AG09319 (cell line): ENCODE measurements around the gene CCNL2.
A peak's percentile ranks its signal among the peaks of the same experiment; 100 is the strongest.
"Not testable (repeated sequence)": the region's sequence is repeated elsewhere in the genome, so short reads cannot be mapped to it uniquely, and the experiment has no call there.

Experiments used
- DNase-seq: peaks from one replicate; pipeline ENCODE4 v3.0.0-alpha.2; 2010; ENCODE audit warnings: low read depth; ENCODE audit errors: extremely low read depth
- CTCF ChIP-seq: IDR thresholded peaks from 2 replicates; pipeline ENCODE4 v1.5.1; 2011; ENCODE audit warnings: low read depth, mild to moderate bottlenecking, inconsistent platforms, low read length, moderate library complexity

CCNL2 gene

DNA sequence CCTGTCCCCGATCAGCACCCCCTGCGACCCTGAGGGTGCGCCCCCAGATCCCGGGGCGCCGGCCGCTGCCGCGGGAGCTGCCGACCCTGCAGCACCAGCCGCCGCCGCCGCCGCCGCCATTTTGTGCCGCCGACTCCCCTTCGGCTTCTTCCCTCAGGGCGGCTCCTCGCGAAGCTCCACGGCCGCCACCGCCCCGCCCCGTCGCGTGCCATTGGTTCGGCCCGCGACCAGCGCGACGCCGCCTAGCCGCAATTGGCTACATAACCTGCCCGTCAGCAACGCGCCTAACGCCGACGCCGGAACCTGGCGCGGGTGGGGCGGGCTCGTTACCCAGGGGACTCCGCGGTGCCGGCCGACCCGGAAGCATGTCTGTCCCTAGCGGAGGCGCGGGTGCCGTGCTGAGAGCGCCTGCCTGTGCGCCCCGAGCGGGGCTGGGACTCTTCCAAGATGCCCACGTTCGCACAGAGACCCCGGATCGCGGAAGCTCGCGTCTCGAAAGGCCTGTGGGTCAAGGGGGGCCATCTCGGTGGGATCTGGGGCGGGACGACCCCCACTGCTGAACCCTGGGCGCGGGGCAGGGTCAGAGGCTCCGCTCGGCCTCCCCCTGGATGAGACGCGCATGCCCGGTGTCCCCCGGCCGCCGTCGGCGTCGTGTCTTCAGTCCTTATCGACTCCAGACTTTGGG, at the start of gene CCNL2:
CCNL2 (minus strand) TSS at position 149 of the 685 bp plus-strand sequence; CDS start at position 120, 29 bp downstream.
- TF ChIP-seq CTCF: peak; percentile 43
- DNase-seq: peak; percentile 98

- not testable (repeated sequence) for DNase-seq
These were observed 47.5 kb upstream of the CCNL2 start for GRCh38 chr1:1446631-1447030.

DNA sequence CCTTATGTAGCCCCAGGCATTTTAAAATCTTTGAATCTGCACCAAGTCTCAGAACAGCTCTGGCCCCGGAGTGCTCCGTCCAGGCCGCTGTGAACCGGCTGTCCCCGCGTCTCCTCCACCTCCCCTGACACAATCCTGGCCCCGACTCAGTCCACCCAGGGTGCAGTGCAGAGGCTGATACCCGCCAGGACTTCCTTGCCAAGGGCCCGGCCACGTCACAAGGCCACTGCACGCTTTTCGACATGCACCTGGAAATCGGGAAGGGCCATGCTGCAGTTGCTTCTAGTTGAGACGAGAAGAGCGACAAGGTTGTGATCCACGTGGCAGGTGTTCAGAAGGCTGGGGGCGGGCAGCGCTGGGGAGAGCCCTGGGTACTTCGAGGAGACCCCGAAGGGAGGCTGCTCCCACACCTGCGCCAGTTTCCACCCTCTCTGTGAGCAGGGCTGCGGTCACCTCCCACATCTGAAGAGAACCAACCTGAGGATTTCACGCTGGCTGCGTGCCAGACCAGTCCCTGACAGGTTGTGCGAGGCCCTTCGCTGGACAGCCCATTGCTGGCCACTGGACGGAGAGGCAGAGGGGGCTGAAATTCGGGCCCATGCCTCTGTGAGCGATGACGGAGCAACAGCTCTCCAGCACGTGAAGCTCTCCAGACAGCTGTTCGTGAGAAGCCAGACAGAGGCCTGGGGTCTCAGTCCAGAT, 43.1 kb upstream of the CCNL2 start:
- no peak for TF ChIP-seq CTCF

GRCh38 chr1:1441002-1441888, 42.1 kb upstream of the CCNL2 start:
- no peak for DNase-seq
- TF ChIP-seq CTCF: peak; percentile 77

More for the DNA sequence above, 43.1 kb upstream of the CCNL2 start:
- DNase-seq: no peak

DNA sequence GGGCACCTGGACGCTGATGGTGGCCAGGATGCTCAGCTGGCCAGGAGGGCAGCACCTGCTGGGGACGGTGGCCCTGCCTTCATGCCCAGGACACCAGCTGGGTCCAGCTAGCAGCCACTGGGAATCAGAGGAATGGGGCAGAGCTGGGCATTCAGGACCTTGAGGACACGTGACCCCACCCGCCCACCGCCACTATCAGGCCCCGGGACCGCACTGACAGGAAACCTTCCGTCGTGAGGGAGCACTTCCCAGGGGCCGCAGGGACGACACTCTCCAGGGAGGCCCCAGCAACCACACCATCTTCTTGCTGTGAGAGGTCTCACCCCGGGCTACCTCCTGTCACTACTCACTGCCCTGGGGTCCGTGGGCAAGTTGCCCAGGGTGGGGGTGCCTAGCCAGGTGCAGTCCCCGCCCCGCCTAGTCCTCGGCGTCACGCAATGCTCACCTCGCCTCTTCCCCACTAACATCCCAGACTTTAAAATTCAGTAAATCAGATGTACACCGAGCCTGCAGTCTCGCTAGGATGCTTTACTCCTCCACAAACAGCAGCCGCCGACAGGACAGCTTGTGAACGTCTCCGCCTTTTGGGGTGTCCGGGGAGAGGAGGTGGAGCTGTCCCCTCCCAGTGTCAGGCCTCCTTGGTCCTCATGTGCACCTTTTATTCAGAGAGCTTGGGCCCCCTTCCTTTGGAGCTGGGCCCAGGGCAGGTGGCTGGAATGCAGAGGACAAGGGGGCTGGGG, 41.3 kb upstream of the CCNL2 start:
- no peak for TF ChIP-seq CTCF
- no peak for DNase-seq

GRCh38 chr1:1439546-1440261, 40.6 kb upstream of the CCNL2 start:
- no peak for DNase-seq
- no peak for TF ChIP-seq CTCF
